Superior temporal gyrus (tissue), 1 donor: Measurements from ENCODE around the gene WSB1.
"Not testable (repeated sequence)": the region's sequence is repeated elsewhere in the genome, so short reads cannot be mapped to it uniquely, and the experiment has no call there.

Experiments used
- DNase-seq: peaks from one replicate; pipeline ENCODE4 v3.0.0-alpha.2; 2016; ENCODE audit errors: extremely low spot score

Gene WSB1, protein sequence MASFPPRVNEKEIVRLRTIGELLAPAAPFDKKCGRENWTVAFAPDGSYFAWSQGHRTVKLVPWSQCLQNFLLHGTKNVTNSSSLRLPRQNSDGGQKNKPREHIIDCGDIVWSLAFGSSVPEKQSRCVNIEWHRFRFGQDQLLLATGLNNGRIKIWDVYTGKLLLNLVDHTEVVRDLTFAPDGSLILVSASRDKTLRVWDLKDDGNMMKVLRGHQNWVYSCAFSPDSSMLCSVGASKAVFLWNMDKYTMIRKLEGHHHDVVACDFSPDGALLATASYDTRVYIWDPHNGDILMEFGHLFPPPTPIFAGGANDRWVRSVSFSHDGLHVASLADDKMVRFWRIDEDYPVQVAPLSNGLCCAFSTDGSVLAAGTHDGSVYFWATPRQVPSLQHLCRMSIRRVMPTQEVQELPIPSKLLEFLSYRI

DNA sequence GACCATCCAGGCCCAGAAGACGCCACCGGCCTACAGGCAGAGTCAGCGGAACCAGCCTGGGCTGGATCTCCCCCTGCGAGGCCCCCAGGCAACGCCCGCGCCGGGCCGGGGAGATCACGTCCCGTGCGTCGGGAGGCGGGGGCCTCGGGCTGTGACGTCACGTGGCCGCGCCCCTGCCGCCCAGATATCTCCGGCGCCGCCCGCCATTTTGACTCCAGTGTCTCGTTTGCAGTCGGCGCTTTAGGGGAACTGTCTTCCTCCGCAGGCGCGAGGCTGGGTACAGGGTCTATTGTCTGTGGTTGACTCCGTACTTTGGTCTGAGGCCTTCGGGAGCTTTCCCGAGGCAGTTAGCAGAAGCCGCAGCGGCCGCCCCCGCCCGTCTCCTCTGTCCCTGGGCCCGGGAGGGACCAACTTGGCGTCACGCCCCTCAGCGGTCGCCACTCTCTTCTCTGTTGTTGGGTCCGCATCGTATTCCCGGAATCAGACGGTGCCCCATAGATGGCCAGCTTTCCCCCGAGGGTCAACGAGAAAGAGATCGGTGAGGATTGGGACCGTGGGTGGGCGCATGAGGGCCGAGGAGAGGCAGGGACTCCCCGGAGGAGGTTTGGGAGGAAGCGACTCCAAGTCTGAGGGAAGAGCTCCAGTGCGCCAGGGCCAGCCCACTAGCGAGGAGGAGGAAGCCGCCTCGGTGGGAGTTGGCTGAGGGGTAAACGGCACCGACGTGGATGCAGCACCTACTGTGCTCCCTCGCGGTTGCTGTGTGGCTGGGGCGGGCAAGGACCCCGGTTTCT lies at the start of gene WSB1:
Gene WSB1 (plus strand): TSS at position 217 of the 791 bp plus-strand sequence. CDS start 282 bp downstream, at position 499.
- DNase-seq = peak; percentile 95

DNA sequence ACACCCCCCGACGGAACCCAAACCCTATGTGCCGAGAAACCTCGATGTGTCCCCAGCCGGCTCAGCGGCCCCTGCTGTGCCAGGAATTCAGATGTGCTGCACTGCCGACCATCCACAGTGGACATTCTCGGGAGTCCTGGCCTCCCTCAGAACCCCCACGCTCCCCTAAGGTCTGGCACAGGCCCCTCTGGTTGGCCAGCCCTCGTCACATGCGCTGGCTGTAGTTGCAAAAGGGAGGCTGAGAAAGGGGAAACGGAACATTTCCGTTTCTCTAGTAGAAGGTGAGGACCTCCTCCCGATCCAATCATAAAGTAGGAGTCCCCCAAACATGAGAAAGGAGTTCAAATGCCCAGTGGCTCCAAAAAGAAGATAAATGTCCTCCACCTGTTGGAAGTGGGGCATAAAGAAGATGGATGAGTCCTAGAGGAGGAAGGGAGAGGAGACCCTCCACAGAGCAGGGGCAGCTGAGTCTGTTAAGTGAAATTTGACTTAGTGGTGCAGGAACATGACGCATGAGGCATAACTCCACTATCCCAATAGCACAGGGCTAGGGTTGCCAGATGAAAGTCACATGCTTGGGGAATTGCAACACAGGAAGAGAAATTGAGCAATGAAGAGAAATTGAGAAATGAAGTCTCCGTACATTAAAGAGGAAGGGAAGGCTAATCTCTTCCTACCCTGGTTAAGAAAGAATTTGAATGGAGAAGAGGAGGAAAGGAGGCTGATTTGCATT lies 49.3 kb upstream of the WSB1 start:
- peak; percentile 76 for DNase-seq

DNA sequence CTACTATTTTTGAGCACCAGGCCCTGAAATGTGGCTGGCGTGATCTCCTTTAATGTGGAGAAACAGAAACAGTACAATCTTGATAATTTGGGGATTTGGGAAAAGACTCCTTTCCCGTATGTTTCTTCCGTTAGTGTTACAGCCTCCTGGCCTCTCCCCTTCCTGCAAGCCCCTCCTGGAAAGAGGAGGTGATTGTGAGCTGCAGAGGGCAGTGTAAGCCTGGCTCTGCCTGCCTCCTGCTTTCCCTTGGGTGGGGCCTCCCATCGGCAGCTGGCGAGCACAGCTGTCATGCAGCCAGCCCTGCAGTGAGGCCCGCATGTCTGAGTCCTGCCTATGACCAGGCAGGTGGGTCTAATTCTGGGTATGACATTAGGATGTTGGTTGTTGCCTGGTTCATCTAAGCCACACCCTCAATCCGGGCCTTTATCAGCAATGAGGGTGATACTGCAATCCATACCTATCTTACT lies 48.7 kb upstream of the WSB1 start:
- peak; percentile 88 for DNase-seq

DNA sequence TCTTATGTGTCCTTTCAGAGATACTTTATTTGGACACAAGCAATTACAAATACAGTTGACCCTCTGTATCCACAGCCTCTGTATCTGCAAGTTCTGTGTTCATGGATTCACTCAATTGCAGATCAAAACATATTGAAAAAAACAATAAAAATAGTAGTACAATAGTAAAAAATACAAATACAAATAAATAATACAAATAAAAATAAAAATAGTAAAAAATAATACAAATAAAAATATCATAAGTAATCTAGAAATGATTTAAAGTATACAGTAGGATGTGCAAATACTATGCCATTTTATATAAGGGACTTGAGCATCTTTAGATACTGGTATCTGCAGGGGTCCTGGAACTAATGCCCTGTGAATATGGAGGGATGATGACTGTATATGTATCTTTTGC lies 47.4 kb upstream of the WSB1 start:
- no peak for DNase-seq

DNA sequence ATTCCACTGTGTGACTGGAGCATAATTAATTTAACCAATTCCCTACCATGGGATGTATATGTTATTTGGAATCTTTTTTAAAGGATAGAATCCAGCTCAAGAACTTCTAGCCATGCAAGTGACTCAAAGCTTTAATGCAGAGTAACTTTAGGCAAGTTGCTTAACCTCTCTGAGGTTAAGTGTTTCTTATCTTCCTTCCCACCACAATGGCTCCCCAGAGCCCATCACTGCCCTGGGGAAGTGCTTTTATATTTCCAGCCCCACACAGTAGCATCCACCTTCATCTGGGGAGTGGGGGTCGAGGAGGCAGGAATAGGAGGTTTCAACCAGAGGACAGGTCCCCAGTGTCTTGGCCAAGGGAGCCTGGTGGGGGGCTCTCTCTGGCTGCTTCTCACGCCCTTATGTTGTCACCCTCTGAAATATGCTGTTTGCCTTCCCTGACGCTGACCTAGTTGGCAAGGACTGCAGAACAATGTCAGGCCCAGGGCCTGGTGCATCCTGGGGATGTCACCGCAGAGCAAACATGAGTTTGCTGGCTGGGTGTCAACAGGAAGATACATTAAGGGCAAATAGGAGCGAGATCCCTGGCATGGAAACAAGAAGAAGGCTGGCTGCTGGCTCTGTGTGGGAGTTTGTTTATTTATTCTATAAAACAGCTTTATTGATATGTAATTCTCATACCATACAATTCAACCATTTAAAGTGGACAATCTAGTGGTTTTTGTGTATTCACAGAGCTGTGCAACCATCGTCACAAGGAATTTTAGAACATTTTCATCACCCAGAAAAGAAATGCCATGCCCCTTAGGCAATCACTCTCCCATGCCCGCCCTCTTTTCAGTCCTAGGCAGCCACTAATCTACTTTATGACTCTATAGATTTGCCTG lies 46.6 kb upstream of the WSB1 start:
- DNase-seq = no peak

DNA sequence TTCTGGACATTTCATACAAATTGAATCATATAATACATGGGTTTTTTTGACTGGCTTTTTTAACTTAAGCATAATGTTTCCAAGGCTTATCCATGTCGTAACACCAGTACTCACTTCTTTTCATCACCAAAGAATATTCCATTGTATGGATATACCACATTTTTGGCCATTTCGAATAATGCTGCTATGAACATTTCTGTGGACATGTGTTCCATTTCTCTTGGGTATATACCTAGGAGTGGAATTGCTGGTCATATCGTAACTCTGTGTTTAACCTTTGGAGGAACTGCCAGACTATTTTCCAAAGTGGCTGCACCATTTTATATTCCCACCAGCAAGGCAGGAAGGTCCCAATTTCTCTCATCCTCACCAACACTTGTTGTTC lies 46.0 kb upstream of the WSB1 start:
- no peak for DNase-seq

DNA sequence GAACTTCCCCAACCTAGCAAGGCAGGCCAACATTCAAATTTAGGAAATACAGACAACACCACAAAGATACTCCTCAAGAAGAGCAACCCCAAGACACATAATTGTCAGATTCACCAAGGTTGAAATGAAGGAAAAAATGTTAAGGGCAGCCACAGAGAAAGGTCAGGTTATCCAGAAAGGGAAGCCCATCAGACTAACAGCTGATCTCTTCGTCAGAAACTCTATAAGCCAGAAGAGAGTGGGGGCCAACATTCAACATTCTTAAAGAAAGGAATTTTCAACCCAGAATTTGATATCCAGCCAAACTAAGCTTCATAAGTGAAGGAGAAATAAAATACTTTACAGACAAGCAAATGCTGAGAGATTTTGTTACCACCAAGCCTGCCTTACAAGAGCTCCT lies 43.1 kb upstream of the WSB1 start:
- DNase-seq = not testable (repeated sequence)

DNA sequence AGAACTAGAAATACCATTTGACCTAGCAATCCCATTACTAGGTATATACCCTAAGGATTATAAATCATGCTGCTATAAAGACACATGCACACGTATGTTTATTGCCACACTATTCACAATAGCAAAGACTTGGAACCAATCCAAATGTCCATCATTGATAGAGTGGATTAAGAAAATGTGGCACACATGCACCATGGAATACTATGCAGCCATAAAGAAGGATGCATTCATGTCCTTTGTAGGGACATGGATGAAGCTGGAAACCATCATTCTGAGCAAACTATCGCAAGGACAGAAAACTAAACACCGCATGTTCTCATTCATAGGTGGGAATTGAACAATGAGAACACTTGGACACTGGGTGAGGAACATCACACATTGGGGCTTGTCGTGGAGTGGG lies 39.1 kb upstream of the WSB1 start:
- not testable (repeated sequence) for DNase-seq

DNA sequence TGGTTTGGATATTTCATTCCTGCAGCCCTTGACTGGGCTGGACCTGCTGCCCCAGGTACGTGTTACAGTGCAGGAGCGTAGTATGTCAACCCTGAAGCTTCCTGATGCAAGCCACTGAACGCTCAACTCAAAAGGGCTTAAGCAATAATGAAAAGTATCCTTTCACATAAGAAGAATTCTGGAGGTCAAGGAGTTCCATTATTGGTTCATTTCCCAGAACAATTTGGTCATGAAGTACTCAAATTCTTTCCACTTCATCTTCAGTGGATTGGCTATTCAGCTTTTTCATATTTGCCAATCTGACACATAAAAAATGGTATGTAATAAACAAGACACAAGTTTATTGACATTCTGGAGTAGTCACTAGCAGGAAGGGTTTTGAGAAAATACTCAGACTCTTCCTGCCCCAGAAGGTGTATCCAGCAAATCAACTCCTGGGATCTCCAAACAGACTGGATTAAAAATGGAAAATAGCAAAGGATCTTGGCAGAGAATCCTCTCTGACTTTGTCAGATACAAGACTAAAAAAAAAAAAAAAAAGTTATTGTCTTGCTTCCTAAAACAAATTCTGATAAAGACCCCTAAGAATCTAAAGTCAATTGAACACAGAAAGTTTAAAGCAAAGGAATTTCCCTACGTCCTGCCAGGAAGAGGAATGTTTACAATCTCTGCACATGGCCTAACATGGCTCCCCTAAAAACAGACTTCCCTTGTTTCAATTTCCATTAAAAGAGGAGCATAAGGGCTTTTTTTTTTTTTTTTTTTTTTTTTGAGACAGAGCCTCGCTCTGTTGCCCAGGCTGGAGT lies 37.5 kb upstream of the WSB1 start:
- no peak for DNase-seq

DNA sequence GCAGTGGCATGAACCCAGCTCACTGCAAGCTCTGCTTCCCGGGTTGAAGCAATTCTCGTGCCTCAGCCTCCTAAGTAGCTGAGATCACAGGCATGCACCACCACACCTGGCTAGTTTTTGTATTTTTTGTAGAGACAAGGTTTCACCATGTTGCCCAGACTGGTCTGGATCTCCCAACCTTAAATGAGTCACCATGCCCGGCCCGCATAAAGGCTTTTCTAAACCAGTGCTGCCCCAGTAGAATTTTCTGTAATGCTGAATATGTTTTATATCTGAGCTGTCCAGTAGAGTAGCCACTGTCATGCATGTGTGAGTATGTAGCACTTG lies 36.9 kb upstream of the WSB1 start:
- DNase-seq = no peak

DNA sequence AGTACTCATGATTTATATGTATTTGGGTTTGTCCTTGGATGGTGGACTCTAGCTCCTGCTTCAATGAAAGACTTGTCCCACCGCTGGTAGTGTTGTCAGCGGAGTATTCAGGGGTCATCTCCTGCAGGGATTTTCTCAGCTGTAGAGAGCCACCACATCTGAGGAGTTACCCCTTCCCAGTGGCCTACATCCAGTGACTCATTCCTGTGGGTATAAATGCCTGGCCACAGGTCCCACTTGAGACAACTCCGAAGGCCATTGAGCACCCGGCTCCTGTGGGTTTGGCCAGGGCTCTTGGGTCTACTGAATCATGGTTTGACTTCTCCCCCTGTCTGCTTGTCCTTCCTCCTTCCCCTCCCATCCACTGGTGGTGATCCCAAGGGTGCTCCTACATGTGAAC lies 34.6 kb upstream of the WSB1 start:
- no peak for DNase-seq

DNA sequence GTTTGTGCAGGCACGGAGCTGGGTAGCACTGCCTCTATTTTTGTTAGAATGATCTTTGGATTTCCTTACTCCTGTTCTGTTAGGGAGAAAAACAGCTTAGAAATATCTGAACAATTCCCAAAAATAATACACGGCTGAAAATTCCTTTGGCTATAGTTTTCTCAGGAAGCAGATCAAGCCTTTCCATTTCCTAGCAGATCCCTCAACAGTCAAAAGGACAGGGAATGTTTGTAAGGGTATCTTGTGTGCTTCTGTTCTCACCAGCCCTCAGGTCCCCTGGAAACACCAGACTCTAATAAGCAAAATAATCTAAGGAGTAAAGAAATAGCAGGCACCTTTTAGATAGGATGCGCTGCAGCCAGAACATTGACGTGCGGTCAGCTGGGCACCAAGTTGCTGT lies 30.5 kb upstream of the WSB1 start:
- no peak for DNase-seq

DNA sequence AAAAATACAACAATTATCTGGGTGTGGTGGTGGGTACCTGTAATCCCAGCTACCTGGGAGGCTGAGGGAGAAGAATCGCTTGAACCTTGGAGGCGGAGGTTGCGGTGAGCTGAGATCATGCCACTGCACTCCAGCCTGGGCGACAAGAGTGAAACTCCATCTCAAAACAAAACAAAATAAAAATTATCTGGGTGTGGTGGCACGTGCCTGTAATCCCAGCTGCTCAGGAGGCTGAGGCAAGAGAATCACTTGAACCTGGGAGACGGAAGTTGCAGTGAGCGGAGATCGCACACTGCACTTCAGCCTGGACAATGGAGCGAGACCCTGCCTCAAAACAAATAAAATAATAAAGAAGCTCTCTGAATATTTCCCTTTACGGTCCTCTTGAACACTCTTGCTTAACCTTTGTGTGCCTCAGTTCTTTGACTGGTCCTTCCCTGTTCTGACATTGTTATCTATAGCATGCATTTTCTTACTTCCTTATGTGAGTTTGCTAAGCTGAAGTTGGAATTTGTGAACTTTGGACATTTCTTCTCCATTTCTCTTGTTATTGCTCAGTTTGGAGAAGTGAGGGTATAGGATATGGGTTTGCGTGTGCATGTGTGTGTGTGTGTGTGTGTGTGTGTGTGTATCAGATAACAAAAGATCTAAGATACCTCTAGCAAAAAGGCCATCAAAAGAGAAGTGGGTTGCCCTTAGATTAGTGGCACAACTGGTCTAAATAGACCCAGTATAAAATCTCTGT lies 29.7 kb upstream of the WSB1 start:
- DNase-seq = no peak

DNA sequence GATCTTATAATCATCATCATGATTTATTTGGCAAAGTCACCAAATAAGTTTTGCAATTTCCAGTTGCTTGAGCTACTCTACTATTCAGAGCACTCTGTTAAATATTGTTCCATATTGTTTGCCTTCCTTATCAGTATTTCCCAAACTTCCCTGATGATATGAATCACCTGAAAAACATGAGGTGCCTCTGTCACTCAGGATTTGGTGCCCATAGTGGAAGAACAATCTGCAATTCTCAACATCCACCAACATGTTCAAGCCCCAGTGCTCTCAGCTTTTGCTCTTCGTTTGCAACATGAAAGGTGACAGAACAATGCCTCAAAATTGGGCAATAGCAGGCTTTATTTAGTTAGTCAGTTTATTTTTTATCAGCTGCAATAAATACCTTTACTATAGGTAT lies 28.6 kb upstream of the WSB1 start:
- DNase-seq = no peak

DNA sequence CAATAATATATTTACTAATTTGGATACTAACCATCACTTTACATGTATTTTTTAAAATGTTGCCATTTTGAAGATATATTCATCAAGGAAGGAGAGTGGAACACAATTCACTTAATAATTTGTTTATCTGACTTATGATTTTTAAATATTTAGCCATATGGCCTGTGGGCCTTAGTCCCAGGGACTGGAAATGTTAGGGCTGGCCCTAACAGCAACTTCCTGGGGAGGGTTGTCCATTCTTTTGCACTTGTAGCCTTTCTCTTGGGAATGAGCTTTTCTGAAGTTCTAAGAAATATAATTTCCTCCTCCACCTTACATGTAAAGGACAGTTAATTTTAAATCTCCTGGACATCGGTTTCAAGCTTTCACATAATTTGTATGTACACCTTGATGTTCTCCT lies 27.7 kb upstream of the WSB1 start:
- no peak for DNase-seq

DNA sequence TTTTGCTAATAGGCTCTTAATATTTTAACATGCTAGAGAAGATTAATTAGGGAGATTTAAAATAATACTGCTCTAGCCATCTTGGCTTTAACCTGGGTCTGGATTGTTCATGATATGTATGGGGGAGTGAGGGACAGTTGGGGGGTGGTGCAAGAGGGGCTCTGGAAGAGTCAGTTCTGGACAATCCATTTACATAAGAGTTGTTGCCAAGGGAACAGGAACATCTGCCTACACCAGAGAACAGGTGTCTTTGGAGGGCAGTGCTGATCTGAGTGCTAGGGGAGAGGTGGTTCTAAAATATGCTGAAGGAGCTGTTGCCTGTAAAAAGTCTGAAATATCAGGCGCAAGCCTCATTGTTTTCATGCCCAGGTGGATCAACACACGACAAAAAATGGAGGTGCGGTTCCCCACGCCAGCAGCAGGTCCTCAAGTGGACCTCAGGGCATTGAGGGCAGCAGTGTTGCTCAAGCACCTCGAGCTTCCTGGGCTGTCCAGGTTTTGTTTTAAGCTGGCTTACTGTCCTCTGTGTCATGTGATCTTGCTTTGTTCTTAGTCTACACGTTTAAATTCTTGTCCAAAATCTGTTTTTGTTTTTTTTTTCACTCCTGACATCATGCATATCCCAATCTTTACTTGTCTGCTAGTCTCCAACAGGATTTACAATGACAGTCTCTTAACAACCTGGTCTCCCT lies 25.4 kb upstream of the WSB1 start:
- DNase-seq = no peak

DNA sequence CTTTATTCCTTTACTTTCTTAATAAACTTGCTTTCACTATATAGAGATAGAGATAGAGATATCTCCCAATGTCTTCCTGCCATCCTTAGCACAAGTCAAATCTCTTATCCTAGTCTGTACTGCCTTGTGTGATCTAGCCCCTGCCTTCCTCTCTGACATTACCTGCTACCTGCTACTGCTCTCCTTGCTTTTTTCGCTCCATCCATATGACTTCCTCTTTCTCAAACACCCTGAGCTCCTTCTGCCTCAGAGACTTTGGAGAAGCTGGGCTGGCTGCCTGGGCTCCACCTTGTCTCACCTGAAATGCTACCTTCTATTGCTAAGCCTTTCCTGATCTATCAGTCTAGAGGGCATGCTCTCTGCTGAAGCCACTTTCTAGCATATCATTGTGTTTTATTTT lies 24.7 kb upstream of the WSB1 start:
- DNase-seq = no peak

DNA sequence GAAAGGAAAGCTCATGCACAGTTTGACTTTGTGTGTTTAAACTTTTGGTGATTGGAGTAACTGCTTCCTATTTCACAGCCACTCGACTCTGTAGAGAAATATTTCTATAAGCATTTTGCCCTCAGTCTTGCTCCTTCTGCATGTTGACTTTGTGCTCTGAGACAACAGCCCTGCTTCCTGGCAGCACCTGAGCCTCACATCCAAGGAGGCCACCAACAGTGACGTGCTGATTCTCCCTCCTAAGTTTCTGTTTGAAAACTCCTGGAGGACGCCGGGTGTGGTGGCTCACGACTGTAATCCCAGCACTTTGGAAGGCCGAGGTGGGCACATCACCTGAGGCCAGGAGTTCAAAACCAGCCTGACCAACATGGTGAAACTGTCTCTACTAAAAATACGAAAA lies 23.9 kb upstream of the WSB1 start:
- DNase-seq = no peak

DNA sequence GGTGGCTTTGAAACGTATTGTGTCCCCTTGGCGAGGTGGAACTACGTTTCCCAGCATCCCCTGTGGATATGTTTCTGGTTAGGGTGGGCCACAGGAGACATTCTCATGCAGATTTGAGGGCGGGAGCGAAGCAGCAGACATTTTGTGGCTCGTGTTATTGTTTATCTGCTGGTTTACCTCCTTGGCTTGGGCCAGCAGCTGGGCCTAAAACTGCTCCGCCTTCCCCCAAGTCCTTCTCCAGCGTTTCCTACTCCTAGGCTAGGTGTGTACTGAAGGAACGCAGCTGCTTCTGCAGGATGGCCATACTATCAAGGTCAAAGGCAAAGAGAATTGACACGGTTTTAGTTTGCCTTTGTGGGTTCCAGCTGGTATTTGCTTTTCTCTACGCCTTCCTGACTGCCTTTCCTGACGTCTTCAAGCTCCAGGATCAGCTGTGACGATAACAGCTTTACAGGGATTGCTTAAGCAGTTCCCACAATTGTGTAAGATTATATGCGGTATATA lies 17.2 kb upstream of the WSB1 start:
- DNase-seq = no peak
